IMR-90 (cell line): ENCODE data around the gene SEC11A. TPM values are rescaled to one million over a fixed set of nuclear protein-coding genes. Genes with fewer than 3 reads are reported as not detected.
"Not testable (repeated sequence)": the region's sequence is repeated elsewhere in the genome, so short reads cannot be mapped to it uniquely, and the experiment has no call there.

Experiments
- ATAC-seq: fragments of 200-7000 bp; cut with Tn5 transposase; 2 replicates; pipeline ENCODE4 v1.9.1; 2020; ENCODE audit warnings: low read depth, mild to moderate bottlenecking, moderate library complexity
- BruUV-seq: library from RNA; stranded (reverse); fragments of 400-500 nt; replicated peaks from 2 replicates; lab custom pipeline; 2021; lab: Mats Ljungman, UMichigan
- CTCF ChIA-PET: fragments of 300-600 bp; formaldehyde crosslinking; extraction: SDS; loops from one replicate; lab custom pipeline; 2021; ENCODE audit warnings: antibody characterized with exemption; lab: Yijun Ruan, JAX
- POLR2A ChIA-PET: fragments of 300-600 bp; sonication (Branson Sonifier 250); formaldehyde crosslinking; loops from one replicate; lab custom pipeline; 2022; ENCODE audit warnings: antibody characterized with exemption; ENCODE audit not compliant: unreplicated experiment; lab: Charles Lee
- DNase-seq: peaks from one replicate; pipeline ENCODE4 v3.0.0; 2013
- H2AFZ ChIP-seq: replicated peaks from 2 replicates; pipeline ENCODE3; 2013; ENCODE audit warnings: low read length, mild to moderate bottlenecking; ENCODE audit not compliant: poor library complexity
- H2AK5ac ChIP-seq: 2 replicates; pipeline ENCODE4 v1.6.1; 2013; ENCODE audit warnings: low read depth, low read length, inconsistent platforms
- H2AK9ac ChIP-seq: replicated peaks from 2 replicates; pipeline ENCODE3; 2013; ENCODE audit warnings: mild to moderate bottlenecking, low read depth, low read length, moderate library complexity; ENCODE audit not compliant: poor library complexity
- H2BK120ac ChIP-seq: 2 replicates; pipeline ENCODE4 v1.6.1; 2013; ENCODE audit warnings: low read depth, low read length, inconsistent platforms
- H2BK15ac ChIP-seq: 3 replicates; pipeline ENCODE4 v1.6.1; 2013; ENCODE audit warnings: low read depth, low read length, inconsistent platforms
- H2BK20ac ChIP-seq: 2 replicates; pipeline ENCODE4 v1.6.1; 2013; ENCODE audit warnings: low read depth, mild to moderate bottlenecking, inconsistent platforms, low read length, moderate library complexity
- H2BK5ac ChIP-seq: 2 replicates; pipeline ENCODE4 v1.6.1; 2013; ENCODE audit warnings: mild to moderate bottlenecking, low read depth, low read length, inconsistent platforms; ENCODE audit not compliant: poor library complexity, severe bottlenecking
- H3K14ac ChIP-seq: replicated peaks from 2 replicates; pipeline ENCODE4 v1.6.1; 2013; ENCODE audit warnings: low read depth, low read length, inconsistent platforms
- H3K18ac ChIP-seq: 2 replicates; pipeline ENCODE4 v1.6.1; 2013; ENCODE audit warnings: low read depth, low read length, control low read depth
- H3K23ac ChIP-seq: 2 replicates; pipeline ENCODE4 v1.6.1; 2013; ENCODE audit warnings: low read depth, low read length, inconsistent platforms
- H3K27ac ChIP-seq: 2 replicates; pipeline ENCODE4 v1.5.1; 2013; ENCODE audit warnings: mild to moderate bottlenecking, control low read depth, low read length; ENCODE audit not compliant: insufficient read depth
- H3K27me3 ChIP-seq: 2 replicates; pipeline ENCODE4 v1.6.1; 2013; ENCODE audit warnings: low read length; ENCODE audit not compliant: control insufficient read depth, insufficient read depth
- H3K36me3 ChIP-seq: 2 replicates; pipeline ENCODE4 v1.6.1; 2013; ENCODE audit warnings: low read length, mixed read lengths; ENCODE audit not compliant: control insufficient read depth, insufficient read depth
- H3K4ac ChIP-seq: 2 replicates; pipeline ENCODE4 v1.6.1; 2013; ENCODE audit warnings: low read depth, low read length, inconsistent platforms
- H3K4me1 ChIP-seq: 2 replicates; pipeline ENCODE4 v1.6.1; 2013; ENCODE audit warnings: low read length, mixed read lengths; ENCODE audit not compliant: control insufficient read depth, insufficient read depth
- H3K4me2 ChIP-seq: 2 replicates; pipeline ENCODE4 v1.6.1; 2013; ENCODE audit warnings: low read depth, mild to moderate bottlenecking, control low read depth, low read length, moderate library complexity
- H3K4me3 ChIP-seq: 2 replicates; pipeline ENCODE4 v1.5.1; 2013; ENCODE audit warnings: low read depth, mild to moderate bottlenecking, control low read depth, low read length, moderate library complexity; ENCODE audit not compliant: insufficient read depth
- H3K56ac ChIP-seq: 2 replicates; pipeline ENCODE4 v1.6.1; 2013; ENCODE audit warnings: low read length, inconsistent platforms; ENCODE audit not compliant: insufficient read depth; ENCODE audit errors: extremely low read depth
- H3K79me1 ChIP-seq, 2 experiments: 2 replicates each; pipeline ENCODE4 v1.6.1; 2013; ENCODE audit warnings: low read length in 2 of 2, inconsistent platforms in 1 of 2, low read depth in 1 of 2
- H3K9ac ChIP-seq: 2 replicates; pipeline ENCODE4 v1.6.1; 2013; ENCODE audit warnings: low read depth, low read length, control low read depth
- H3K9me1 ChIP-seq: 2 replicates; pipeline ENCODE4 v1.6.1; 2013; ENCODE audit warnings: low read length, inconsistent platforms; ENCODE audit not compliant: insufficient read depth
- H3K9me3 ChIP-seq: 2 replicates; pipeline ENCODE4 v1.6.1; 2013; ENCODE audit warnings: low read length; ENCODE audit not compliant: control insufficient read depth, insufficient read depth
- H4K20me1 ChIP-seq: 2 replicates; pipeline ENCODE4 v1.6.1; 2013; ENCODE audit warnings: low read length, inconsistent platforms; ENCODE audit not compliant: insufficient read depth
- H4K5ac ChIP-seq: 2 replicates; pipeline ENCODE4 v1.6.1; 2013; ENCODE audit warnings: mild to moderate bottlenecking, low read depth, low read length, control low read depth
- H4K8ac ChIP-seq, 2 experiments: 2 replicates each; pipeline ENCODE4 v1.6.1; 2013; ENCODE audit warnings: low read depth in 2 of 2, low read length in 2 of 2, control low read depth in 1 of 2, inconsistent platforms in 1 of 2
- H4K91ac ChIP-seq: 2 replicates; pipeline ENCODE4 v1.6.1; 2013; ENCODE audit warnings: low read depth, low read length, inconsistent platforms; ENCODE audit not compliant: insufficient read depth
- WGBS, 2 experiments: methylation state at CpG; one replicate each; pipeline versions ENCODE4 v1.1.5 to v1.1.7; 2013; ENCODE audit warnings: missing lambda C conversion rate in 2 of 2; ENCODE audit not compliant: insufficient read length in 1 of 2; ENCODE audit errors: extremely low coverage in 2 of 2; 5-methylcytosine and 5-hydroxymethylcytosine counted together
- dilution Hi-C: fragments of 300-500 bp; cut with HindIII; formaldehyde crosslinking; loops from one replicate; pipeline ENCODE4 v1.14.3; 2018; ENCODE audit warnings: low sequenced_read_pairs; ENCODE audit not compliant: unreplicated experiment
- in situ Hi-C: fragments of 300-500 bp; cut with MboI; formaldehyde crosslinking; loops from 3 replicates; pipeline ENCODE4 v1.14.3; 2019; ENCODE audit warnings: low sequenced_read_pairs, inconsistent platforms, mixed read lengths
- intact Hi-C: fragments of 100-400 bp; cut with micrococcal nuclease; formaldehyde crosslinking; loops from 2 replicates; pipeline ENCODE4 v1.10.0; 2022
- polyA plus RNA-seq, 3 experiments: library from polyadenylated mRNA; depleted of rRNA; stranded (reverse); fragments of >200 nt; gene quantifications; 2 replicates each; pipeline ENCODE4 v1.2.3, GENCODE V29; 2012; ENCODE audit warnings: low replicate concordance in 1 of 3
- total RNA-seq: library from RNA; depleted of rRNA; stranded (reverse); fragments of >200 nt; gene quantifications from 2 replicates; pipeline ENCODE4 v1.2.3, GENCODE V29; 2012

Gene SEC11A
- total and polyA plus RNA-seq, 2 of the 4 experiments (the other 2 are of a cell fraction): 62.4 to 108 TPM

DNA sequence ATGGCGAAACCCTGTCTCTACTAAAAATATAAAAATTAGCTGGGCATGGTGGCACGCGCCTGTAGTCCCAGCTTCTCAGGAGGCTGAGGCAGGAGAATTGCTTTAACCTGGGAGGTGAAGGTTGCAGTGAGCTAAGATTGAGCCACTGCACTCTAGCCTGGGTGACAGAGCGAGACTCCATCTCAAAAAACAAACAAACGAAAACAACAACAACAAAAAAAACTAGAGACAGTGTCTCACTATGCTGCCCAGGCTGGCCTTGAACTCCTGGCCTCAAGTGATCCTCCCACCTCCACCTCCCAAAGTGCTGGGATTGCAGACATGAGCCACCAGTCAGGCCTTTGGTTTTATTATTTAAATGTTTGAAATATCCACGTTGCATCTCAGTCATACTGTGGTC lies 35.8 kb upstream of the SEC11A start:
- CTCF ChIA-PET: interaction anchor here (0.6 to 1.1 kb wide), 2 partner anchors 15 to 373 kb away, joined by 3 read pairs; no protein-coding TSS in a partner anchor
- H3K79me1 ChIP-seq: peaks cover 26 to 76% of the 10 kb centered on the region in 2 experiments
- peaks cover 24% of the 10 kb centered on the region for H3K9me1 ChIP-seq
- H3K18ac ChIP-seq, in situ Hi-C loops, H4K91ac ChIP-seq, H3K4me2 ChIP-seq, H3K9ac ChIP-seq, H2BK20ac ChIP-seq, H3K36me3 ChIP-seq, H2AFZ ChIP-seq, H3K4me3 ChIP-seq, H2BK15ac ChIP-seq, BruUV-seq, H3K27ac ChIP-seq, H2BK5ac ChIP-seq, POLR2A ChIA-PET, H2BK120ac ChIP-seq, H4K5ac ChIP-seq, intact Hi-C loops, DNase-seq, H3K4ac ChIP-seq, H3K14ac ChIP-seq, dilution Hi-C loops, H3K9me3 ChIP-seq, H3K56ac ChIP-seq, ATAC-seq, H3K23ac ChIP-seq, H2AK5ac ChIP-seq, H2AK9ac ChIP-seq, H3K27me3 ChIP-seq, H4K8ac ChIP-seq: not testable (repeated sequence)
- H3K4me1 ChIP-seq: peaks cover 12% of the 10 kb centered on the region
- WGBS, 2 experiments: no CpG with 5 or more reads among the region's 6 CpGs
- H4K20me1 ChIP-seq: peaks cover 72% of the 10 kb centered on the region
